GM23338 (cell line): Measurements from ENCODE around the gene TF. TPM values are rescaled to one million over a fixed set of nuclear protein-coding genes. Genes with fewer than 3 reads are reported as not detected.

Experiments
- ATAC-seq: fragments of 200-7000 bp; cut with Tn5 transposase; 3 replicates; pipeline ENCODE4 v1.9.1; 2020
- DNase-seq: peaks from one replicate; pipeline ENCODE4 v3.0.0-alpha.2; 2015; ENCODE audit warnings: low spot score
- H2AFZ ChIP-seq: fragments of 200-600 bp; sonication (generic); 2 replicates; pipeline ENCODE4 v1.8.0; 2016; ENCODE audit warnings: antibody characterized with exemption, mild to moderate bottlenecking, moderate library complexity
- H3F3A ChIP-seq: fragments of 200-600 bp; sonication (generic); replicated peaks from 2 replicates; pipeline ENCODE4 v1.8.0; 2017; ENCODE audit warnings: antibody characterized with exemption, mixed run types, low read depth
- H3K27ac ChIP-seq: fragments of 200-600 bp; sonication (generic); 2 replicates; pipeline ENCODE4 v1.6.1; 2016; ENCODE audit warnings: low read depth
- H3K27me3 ChIP-seq: fragments of 200-600 bp; sonication (generic); 2 replicates; pipeline ENCODE4 v1.8.0; 2016; ENCODE audit warnings: mild to moderate bottlenecking, mixed run types, moderate library complexity; ENCODE audit not compliant: insufficient read depth
- H3K36me3 ChIP-seq: fragments of 200-600 bp; sonication (generic); 2 replicates; pipeline ENCODE4 v1.8.0; 2016; ENCODE audit warnings: mild to moderate bottlenecking; ENCODE audit not compliant: insufficient read depth
- H3K4me1 ChIP-seq: fragments of 200-600 bp; sonication (generic); 2 replicates; pipeline ENCODE4 v1.8.0; 2016; ENCODE audit warnings: mild to moderate bottlenecking, moderate library complexity; ENCODE audit not compliant: insufficient read depth
- H3K4me2 ChIP-seq: fragments of 200-600 bp; sonication (generic); 2 replicates; pipeline ENCODE4 v1.7.1; 2017; ENCODE audit warnings: mixed run types
- H3K4me3 ChIP-seq: fragments of 200-600 bp; sonication (generic); 2 replicates; pipeline ENCODE4 v1.6.1; 2016; ENCODE audit warnings: mixed run types
- H3K79me2 ChIP-seq: fragments of 200-600 bp; sonication (generic); replicated peaks from 2 replicates; pipeline ENCODE4 v1.8.0; 2017; ENCODE audit warnings: mild to moderate bottlenecking; ENCODE audit not compliant: insufficient read depth
- H3K9me2 ChIP-seq: fragments of 200-600 bp; sonication (generic); 2 replicates; pipeline ENCODE4 v1.8.0; 2017; ENCODE audit not compliant: insufficient read depth
- H4K20me1 ChIP-seq: fragments of 200-600 bp; sonication (generic); replicated peaks from 2 replicates; pipeline ENCODE4 v1.8.0; 2017; ENCODE audit warnings: mild to moderate bottlenecking; ENCODE audit not compliant: insufficient read depth
- H3K27ac Mint-ChIP-seq: 2 replicates; pipeline ENCODE4 v1.8.0; 2020; ENCODE audit warnings: inconsistent platforms, mild to moderate bottlenecking, moderate library complexity, mixed read lengths
- H3K27me3 Mint-ChIP-seq: 3 replicates; pipeline ENCODE4 v1.8.0; 2022; ENCODE audit warnings: low read depth, mild to moderate bottlenecking, moderate library complexity, mixed read lengths, inconsistent platforms; ENCODE audit not compliant: insufficient read depth, poor library complexity
- H3K36me3 Mint-ChIP-seq: 3 replicates; pipeline ENCODE4 v1.8.0; 2021; ENCODE audit warnings: low read depth, mild to moderate bottlenecking, inconsistent platforms, moderate library complexity, mixed read lengths
- H3K4me1 Mint-ChIP-seq: 3 replicates; pipeline ENCODE4 v1.8.0; 2020; ENCODE audit warnings: mild to moderate bottlenecking, inconsistent platforms, mixed read lengths
- H3K4me3 Mint-ChIP-seq: 3 replicates; pipeline ENCODE4 v1.8.0; 2021; ENCODE audit warnings: moderate library complexity, mild to moderate bottlenecking, inconsistent platforms, mixed read lengths
- H3K9me3 Mint-ChIP-seq: 3 replicates; pipeline ENCODE4 v1.8.0; 2020; ENCODE audit warnings: moderate library complexity, mild to moderate bottlenecking, inconsistent platforms, mixed read lengths
- CTCF ChIP-seq, 2 experiments: fragments of 200-600 bp in 1 of 2; sonication (generic) in 1 of 2; conservative IDR thresholded peaks; 2 replicates each; pipeline versions ENCODE4 v1.5.1 to v1.6.1; 2016 to 2017; ENCODE audit warnings: antibody characterized with exemption in 2 of 2, low read depth in 2 of 2, mild to moderate bottlenecking in 2 of 2, moderate library complexity in 1 of 2
- EZH2phosphoT487 ChIP-seq: fragments of 200-600 bp; sonication (generic); IDR thresholded peaks from one replicate; pipeline ENCODE4 v1.8.1; 2018; ENCODE audit warnings: antibody characterized with exemption; ENCODE audit not compliant: unreplicated experiment
- POLR2AphosphoS5 ChIP-seq: IDR thresholded peaks from 2 replicates; pipeline ENCODE4 v1.6.1; 2016; ENCODE audit warnings: antibody characterized with exemption, low read depth
- ZNF114 ChIP-seq: fragments of 250-450 bp; sonication (Bioruptor Pico); IDR thresholded peaks from 2 replicates; pipeline ENCODE4 v1.5.0; 2020; ENCODE audit warnings: mild to moderate bottlenecking, moderate library complexity
- polyA plus RNA-seq: library from polyadenylated mRNA; unstranded; fragments of >200 nt; fragmentation: Nextera tagmentation; extraction: Ambion mirVana; gene quantifications from 2 replicates; pipeline ENCODE4 v1.2.1, GENCODE V29; 2016
- total RNA-seq: library from RNA; depleted of rRNA; stranded (reverse); fragments of >200 nt; shearing (Covaris generic); gene quantifications from 2 replicates; pipeline ENCODE4 v1.2.3, GENCODE V29; 2014
- TF ChIP-seq, protein P1 (sequence below): IDR thresholded peaks from 2 replicates; pipeline ENCODE4 v1.6.1; 2016; ENCODE audit warnings: antibody characterized with exemption
- TF ChIP-seq, protein P2 (sequence below): IDR thresholded peaks from one replicate; pipeline ENCODE4 v1.6.1; 2018; ENCODE audit warnings: antibody characterized with exemption; ENCODE audit not compliant: unreplicated experiment

The TF gene
- total and polyA plus RNA-seq, 2 experiments from 2014 or later: 0.03 to 0.76 TPM

DNA sequence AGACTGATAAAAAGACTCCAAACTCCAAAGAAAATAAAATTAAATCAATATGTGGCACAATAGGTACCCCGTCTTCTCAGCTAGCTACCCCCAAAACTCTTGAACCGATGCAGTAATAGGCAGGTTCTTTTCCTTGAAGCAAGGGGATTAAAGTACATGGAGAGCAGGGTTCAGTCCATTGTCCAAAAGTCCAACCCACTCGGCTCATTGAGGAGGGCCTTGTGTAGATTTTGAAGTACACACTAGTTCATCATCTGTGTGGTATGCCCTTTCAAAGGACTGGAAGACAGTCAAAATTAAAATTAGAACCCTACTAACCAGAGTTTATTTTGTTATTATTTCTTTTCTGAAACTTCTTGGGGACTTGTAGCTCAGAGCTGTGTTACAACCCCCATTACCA is 23.3 kb downstream of the TF start (continued):
- TF ChIP-seq, protein P1, sequence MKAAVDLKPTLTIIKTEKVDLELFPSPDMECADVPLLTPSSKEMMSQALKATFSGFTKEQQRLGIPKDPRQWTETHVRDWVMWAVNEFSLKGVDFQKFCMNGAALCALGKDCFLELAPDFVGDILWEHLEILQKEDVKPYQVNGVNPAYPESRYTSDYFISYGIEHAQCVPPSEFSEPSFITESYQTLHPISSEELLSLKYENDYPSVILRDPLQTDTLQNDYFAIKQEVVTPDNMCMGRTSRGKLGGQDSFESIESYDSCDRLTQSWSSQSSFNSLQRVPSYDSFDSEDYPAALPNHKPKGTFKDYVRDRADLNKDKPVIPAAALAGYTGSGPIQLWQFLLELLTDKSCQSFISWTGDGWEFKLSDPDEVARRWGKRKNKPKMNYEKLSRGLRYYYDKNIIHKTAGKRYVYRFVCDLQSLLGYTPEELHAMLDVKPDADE: no peak

DNA sequence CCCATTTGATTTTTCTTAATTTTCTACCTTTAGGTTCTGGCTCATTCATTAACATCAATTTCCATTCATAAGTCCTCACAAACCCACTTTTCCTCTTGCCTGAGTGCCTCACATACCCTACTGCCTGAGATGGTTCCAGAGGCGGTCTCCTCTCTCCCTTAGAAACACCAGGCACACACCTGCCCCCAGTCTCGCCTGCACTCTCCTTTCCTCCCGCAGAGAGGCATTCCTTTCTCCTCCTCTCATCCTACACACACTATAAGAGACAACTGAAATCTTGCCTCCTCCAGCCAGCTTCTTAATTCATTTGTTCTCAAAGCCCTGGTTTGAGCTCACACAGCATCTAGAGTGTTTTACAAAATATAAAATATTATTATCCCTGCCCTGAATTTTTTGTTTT is 27.5 kb downstream of the TF start:
- no peaks in the 10 kb centered on the region for H3K79me2 ChIP-seq
- H3K4me1 ChIP-seq: peaks cover 6% of the 10 kb centered on the region; the same call in 1 of the 2 replicates
- no peaks in the 10 kb centered on the region for H3K9me3 Mint-ChIP-seq
- H3K4me1 Mint-ChIP-seq: peaks cover 8% of the 10 kb centered on the region
- peaks cover 4% of the 10 kb centered on the region for H3K27me3 Mint-ChIP-seq
- no peaks in the 10 kb centered on the region for H3F3A ChIP-seq
- no peaks in the 10 kb centered on the region for H4K20me1 ChIP-seq
- no peak overlapping the region for H3K27ac Mint-ChIP-seq
- H3K27ac ChIP-seq: no peak overlapping the region
- ATAC-seq (peak; percentile 81), DNase-seq (no peak)
- H3K4me2 ChIP-seq: no peak overlapping the region
- peaks cover 10% of the 10 kb centered on the region for H3K9me2 ChIP-seq
- no peaks in the 10 kb centered on the region for H3K27me3 ChIP-seq
- no peaks in the 10 kb centered on the region for H3K36me3 Mint-ChIP-seq
- H3K4me3 ChIP-seq: no peak overlapping the region
- H3K36me3 ChIP-seq: no peaks in the 10 kb centered on the region
- H3K4me3 Mint-ChIP-seq: no peak overlapping the region
- TF ChIP-seq ZNF114 (no peak), CTCF (conservative IDR thresholded peaks at IDR 0.05; ENCODE audit: low read depth in 2 of 2) (no peak), EZH2phosphoT487 (no peak)
- TF ChIP-seq, protein P1: no peak
- no peak overlapping the region for H2AFZ ChIP-seq

DNA sequence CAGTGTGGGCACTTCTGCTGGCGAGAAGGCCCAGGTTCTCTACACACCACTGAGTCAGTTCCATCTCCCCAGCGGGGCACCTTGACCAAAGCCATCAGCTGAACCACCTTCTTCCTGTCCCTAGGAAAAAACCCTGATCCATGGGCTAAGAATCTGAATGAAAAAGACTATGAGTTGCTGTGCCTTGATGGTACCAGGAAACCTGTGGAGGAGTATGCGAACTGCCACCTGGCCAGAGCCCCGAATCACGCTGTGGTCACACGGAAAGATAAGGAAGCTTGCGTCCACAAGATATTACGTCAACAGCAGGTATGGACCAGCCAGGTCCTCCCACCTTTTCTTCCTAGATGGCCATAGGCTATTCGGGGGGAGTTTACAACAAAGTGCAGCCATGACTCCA is 29.1 kb downstream of the TF start:
- Histone ChIP-seq H3F3A (no peaks in the 10 kb centered on the region), H3K4me2 (no peak overlapping the region), H3K27me3 (no peaks in the 10 kb centered on the region), H3K4me1 (peaks cover 6% of the 10 kb centered on the region; the same call in 1 of the 2 replicates), H2AFZ (no peak overlapping the region), H3K27ac (no peak overlapping the region), H4K20me1 (no peaks in the 10 kb centered on the region), H3K36me3 (no peaks in the 10 kb centered on the region), H3K79me2 (no peaks in the 10 kb centered on the region), H3K4me3 (no peak overlapping the region), H3K9me2 (peaks cover 10% of the 10 kb centered on the region)
- H3K36me3 Mint-ChIP-seq: no peaks in the 10 kb centered on the region
- peaks cover 4% of the 10 kb centered on the region for H3K27me3 Mint-ChIP-seq
- no peaks in the 10 kb centered on the region for H3K9me3 Mint-ChIP-seq
- H3K27ac Mint-ChIP-seq: no peak overlapping the region
- DNase-seq (no peak), ATAC-seq (no peak)
- H3K4me3 Mint-ChIP-seq: no peak overlapping the region
- peaks cover 8% of the 10 kb centered on the region for H3K4me1 Mint-ChIP-seq
- TF ChIP-seq POLR2AphosphoS5: no peak
- TF ChIP-seq, protein P1: no peak
- TF ChIP-seq, protein P2, sequence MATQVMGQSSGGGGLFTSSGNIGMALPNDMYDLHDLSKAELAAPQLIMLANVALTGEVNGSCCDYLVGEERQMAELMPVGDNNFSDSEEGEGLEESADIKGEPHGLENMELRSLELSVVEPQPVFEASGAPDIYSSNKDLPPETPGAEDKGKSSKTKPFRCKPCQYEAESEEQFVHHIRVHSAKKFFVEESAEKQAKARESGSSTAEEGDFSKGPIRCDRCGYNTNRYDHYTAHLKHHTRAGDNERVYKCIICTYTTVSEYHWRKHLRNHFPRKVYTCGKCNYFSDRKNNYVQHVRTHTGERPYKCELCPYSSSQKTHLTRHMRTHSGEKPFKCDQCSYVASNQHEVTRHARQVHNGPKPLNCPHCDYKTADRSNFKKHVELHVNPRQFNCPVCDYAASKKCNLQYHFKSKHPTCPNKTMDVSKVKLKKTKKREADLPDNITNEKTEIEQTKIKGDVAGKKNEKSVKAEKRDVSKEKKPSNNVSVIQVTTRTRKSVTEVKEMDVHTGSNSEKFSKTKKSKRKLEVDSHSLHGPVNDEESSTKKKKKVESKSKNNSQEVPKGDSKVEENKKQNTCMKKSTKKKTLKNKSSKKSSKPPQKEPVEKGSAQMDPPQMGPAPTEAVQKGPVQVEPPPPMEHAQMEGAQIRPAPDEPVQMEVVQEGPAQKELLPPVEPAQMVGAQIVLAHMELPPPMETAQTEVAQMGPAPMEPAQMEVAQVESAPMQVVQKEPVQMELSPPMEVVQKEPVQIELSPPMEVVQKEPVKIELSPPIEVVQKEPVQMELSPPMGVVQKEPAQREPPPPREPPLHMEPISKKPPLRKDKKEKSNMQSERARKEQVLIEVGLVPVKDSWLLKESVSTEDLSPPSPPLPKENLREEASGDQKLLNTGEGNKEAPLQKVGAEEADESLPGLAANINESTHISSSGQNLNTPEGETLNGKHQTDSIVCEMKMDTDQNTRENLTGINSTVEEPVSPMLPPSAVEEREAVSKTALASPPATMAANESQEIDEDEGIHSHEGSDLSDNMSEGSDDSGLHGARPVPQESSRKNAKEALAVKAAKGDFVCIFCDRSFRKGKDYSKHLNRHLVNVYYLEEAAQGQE: no peak
